BLaER1 treated with 17β-estradiol and CSF1 and Interleukin-3, amounts not matched to agents 10 nM and 100 nM (cell line): Measurements from ENCODE around the gene UBA1.

Experiments
- H3K27ac ChIP-seq, 11 experiments: shearing (Covaris generic); formaldehyde crosslinking; 2 replicates each; pipeline ENCODE4 v1.8.1; 2022
- H3K27me3 ChIP-seq, 11 experiments: shearing (Covaris generic); formaldehyde crosslinking; 2 replicates each; pipeline ENCODE4 v1.8.1; 2022
- H3K36me3 ChIP-seq, 11 experiments: shearing (Covaris generic); formaldehyde crosslinking; 2 replicates each; pipeline ENCODE4 v1.8.1; 2022
- H3K4me1 ChIP-seq, 10 experiments: shearing (Covaris generic); formaldehyde crosslinking; 2 replicates each; pipeline ENCODE4 v1.8.1; 2022
- H3K4me2 ChIP-seq, 11 experiments: shearing (Covaris generic); formaldehyde crosslinking; 2 replicates each; pipeline ENCODE4 v1.8.1; 2022
- H3K4me3 ChIP-seq, 10 experiments: shearing (Covaris generic); formaldehyde crosslinking; 2 replicates each; pipeline ENCODE4 v1.8.1; 2022
- H3K9ac ChIP-seq, 11 experiments: shearing (Covaris generic); formaldehyde crosslinking; 2 replicates each; pipeline ENCODE4 v1.8.1; 2022
- H3K9me3 ChIP-seq, 11 experiments: shearing (Covaris generic); formaldehyde crosslinking; replicated peaks in 1 of 11; 2 replicates each; pipeline ENCODE4 v1.8.1; 2022
- H4K20me1 ChIP-seq, 11 experiments: shearing (Covaris generic); formaldehyde crosslinking; 2 replicates each; pipeline ENCODE4 v1.8.1; 2022
- Cebpa-rat ChIP-seq, 11 experiments: shearing (Covaris generic); IDR thresholded peaks; 2 replicates each; pipeline ENCODE4 v1.8.1; 2022

The UBA1 gene

DNA sequence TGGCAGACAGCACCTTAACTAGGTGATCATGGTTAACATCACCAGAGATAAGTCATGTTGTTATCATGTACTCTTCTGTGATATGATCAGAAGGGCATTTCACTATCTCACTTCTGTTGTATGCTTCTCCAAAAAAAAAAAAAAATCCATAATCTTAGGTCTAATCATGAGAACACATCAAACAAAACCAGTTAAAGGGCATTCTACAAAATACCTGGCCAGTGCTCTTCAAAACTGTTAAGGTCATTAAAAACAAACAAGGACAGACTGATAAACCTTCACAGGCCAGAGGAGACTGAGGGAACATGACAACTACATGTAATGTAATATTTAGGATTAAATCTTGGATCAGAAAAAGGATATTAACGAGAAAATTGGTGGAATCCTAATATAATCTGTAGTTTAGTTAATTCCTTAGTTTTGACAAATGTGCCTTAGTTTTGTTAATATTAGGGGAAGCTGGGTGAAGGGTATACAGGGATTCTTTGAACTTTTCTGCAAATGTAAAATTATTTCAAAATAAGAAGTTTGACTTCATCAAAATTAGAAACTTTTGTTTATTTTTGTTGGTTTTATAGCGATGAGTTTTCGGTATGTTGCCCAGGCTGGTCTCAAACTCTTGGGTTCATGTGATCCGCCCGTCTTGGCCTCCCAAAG lies 30.6 kb upstream of the UBA1 start:
- Histone ChIP-seq H4K20me1 (peaks cover 9 to 70% (median 38%) of the 10 kb centered on the region in 11 experiments; a peak in 20 of 22 replicates), H3K9me3 (peaks cover 16 to 49% (median 27%) of the 10 kb centered on the region in 11 experiments), H3K4me2 (no peak overlapping the region), H3K4me1 (peaks cover 0 to 11% (median 3%) of the 10 kb centered on the region in 10 experiments; a peak in 6 of 20 replicates), H3K36me3 (peaks cover 13 to 65% (median 39%) of the 10 kb centered on the region in 11 experiments), H3K9ac (no peak overlapping the region), H3K4me3 (no peak overlapping the region), H3K27ac (no peak overlapping the region), H3K27me3 (peaks cover 0 to 24% (median 4%) of the 10 kb centered on the region in 11 experiments; a peak in 7 of 22 replicates)
- no peak for TF ChIP-seq Cebpa-rat (IDR thresholded peaks at IDR 0.05)

DNA sequence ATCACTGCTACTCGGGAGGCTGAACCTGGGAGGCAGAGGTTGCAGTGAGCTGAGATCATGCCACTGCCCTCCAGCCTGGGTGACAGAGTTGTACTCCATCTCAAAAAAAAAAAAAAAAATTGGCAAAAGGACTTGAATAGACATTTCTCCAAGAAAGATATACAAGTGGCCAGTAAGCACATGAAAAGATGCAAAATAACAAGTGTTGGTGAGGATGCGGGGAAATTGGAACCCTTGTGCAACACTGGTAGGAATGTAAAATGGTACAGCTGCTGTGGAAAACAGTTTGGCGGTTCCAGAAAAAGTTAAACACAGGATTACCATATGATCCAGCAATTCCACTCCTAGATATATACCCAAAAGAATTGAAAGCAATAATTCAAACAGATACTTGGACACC lies 29.2 kb upstream of the UBA1 start:
- Histone ChIP-seq H3K27me3 (peaks cover 0 to 36% (median 12%) of the 10 kb centered on the region in 11 experiments; a peak in 10 of 22 replicates), H3K9ac (no peak overlapping the region), H4K20me1 (peaks cover 17 to 70% (median 43%) of the 10 kb centered on the region in 11 experiments; a peak in 21 of 22 replicates), H3K4me3 (no peak overlapping the region), H3K27ac (no peak overlapping the region), H3K4me2 (no peak overlapping the region), H3K36me3 (peaks cover 15 to 63% (median 39%) of the 10 kb centered on the region in 11 experiments), H3K9me3 (peaks cover 7 to 35% (median 17%) of the 10 kb centered on the region in 11 experiments; a peak in 19 of 22 replicates), H3K4me1 (peaks cover 0 to 11% (median 3%) of the 10 kb centered on the region in 10 experiments; a peak in 6 of 20 replicates)
- TF ChIP-seq Cebpa-rat (IDR thresholded peaks at IDR 0.05), result no peak

DNA sequence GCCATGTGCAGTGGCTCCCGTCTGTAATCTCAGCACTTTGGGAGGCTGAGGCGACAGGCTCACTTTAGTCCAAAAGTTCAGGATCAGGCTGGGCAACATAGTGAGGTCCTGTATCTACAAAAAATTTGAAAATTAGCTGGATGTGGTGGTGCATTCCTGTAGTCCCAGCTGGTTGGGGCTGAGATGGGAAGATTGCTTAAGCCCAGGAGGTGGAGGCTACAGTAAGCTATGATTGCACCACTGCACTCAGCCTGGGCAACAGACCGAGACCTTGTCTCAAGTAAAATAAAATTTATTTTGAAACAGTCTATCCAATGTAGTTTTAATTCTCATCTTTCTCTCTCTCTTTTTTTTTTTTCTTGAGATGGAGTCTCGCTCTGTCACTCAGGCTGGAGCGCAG lies 27.5 kb upstream of the UBA1 start:
- Histone ChIP-seq H3K4me3 (no peak overlapping the region), H3K27me3 (peaks cover 4 to 40% (median 24%) of the 10 kb centered on the region in 11 experiments; a peak in 17 of 22 replicates), H3K4me1 (peaks cover 0 to 11% (median 3%) of the 10 kb centered on the region in 10 experiments; a peak in 6 of 20 replicates), H3K27ac (peak overlapping the region in 6 of 11 experiments; percentile 6 to 53 (median 42); a peak in 8 of 22 replicates), H3K9me3 (peaks cover 7 to 32% (median 17%) of the 10 kb centered on the region in 11 experiments; a peak in 19 of 22 replicates), H3K36me3 (peaks cover 32 to 73% (median 56%) of the 10 kb centered on the region in 11 experiments), H3K4me2 (peak overlapping the region in 5 of 11 experiments; percentile 7 to 28 (median 17); a peak in 5 of 22 replicates), H4K20me1 (peaks cover 34 to 70% (median 49%) of the 10 kb centered on the region in 11 experiments; a peak in 21 of 22 replicates), H3K9ac (peak overlapping the region in 1 of 11 experiments; percentile 0; a peak in 2 of 22 replicates)
- TF ChIP-seq Cebpa-rat (IDR thresholded peaks at IDR 0.05), result peak in 4 of 11 experiments; percentile 40 to 68 (median 52); a peak in 5 of 22 replicates

DNA sequence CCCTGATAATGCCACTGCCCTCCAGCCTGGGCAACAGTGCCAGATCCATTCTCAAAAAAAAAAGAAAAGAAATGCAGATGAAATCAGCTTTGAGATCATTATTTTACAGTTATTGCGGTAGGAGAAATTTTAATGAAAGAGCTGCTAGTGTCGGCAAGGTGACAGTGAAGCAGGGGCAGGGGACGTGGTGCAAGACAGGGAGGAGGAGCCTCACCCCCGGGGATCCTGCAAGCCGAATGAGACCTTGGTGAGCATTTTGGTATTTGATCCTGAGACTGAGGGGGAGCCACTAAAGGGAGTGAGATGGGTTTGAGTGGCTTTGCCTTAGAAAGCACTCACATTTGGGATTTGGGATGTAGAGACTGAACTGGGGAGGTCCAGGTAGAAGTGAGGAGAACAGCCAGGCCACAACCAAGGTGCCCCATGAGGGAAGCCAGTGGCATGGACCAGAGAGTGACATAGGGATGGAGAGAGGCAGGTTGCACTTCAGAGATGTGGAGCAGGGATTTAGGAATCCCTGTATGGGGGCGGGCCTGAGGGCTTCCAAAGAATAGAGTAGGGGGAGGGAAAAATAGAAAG lies 25.0 kb upstream of the UBA1 start:
- no peak overlapping the region for H3K4me3 ChIP-seq
- peaks cover 0 to 17% (median 11%) of the 10 kb centered on the region in 11 experiments; a peak in 17 of 22 replicates for H3K9me3 ChIP-seq
- H4K20me1 ChIP-seq, result peaks cover 44 to 74% (median 66%) of the 10 kb centered on the region in 11 experiments; a peak in 21 of 22 replicates
- TF ChIP-seq Cebpa-rat (IDR thresholded peaks at IDR 0.05), result no peak
- no peak overlapping the region for H3K4me2 ChIP-seq
- no peak overlapping the region for H3K9ac ChIP-seq
- peaks cover 0 to 11% (median 3%) of the 10 kb centered on the region in 10 experiments; a peak in 6 of 20 replicates for H3K4me1 ChIP-seq
- H3K36me3 ChIP-seq, result peaks cover 35 to 72% (median 57%) of the 10 kb centered on the region in 11 experiments
- H3K27me3 ChIP-seq, result peaks cover 21 to 59% (median 45%) of the 10 kb centered on the region in 11 experiments; a peak in 21 of 22 replicates
- no peak overlapping the region for H3K27ac ChIP-seq

DNA sequence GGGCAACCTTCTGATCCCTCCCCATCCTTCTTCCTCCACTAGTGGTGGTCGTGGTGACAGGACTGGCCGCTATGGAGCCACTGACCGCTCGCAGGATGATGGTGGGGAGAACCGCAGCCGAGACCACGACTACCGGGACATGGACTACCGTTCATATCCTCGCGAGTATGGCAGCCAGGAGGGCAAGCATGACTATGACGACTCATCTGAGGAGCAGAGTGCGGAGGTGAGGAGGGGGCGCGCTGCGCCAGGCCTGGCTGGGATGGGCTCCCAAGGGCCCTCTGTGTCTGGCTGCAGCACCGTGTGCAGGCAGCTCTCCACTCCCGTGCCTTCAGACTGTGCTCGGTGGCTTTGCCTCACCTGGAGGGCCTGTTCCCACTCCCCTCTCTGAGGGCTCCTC lies 24.4 kb upstream of the UBA1 start:
- Histone ChIP-seq H4K20me1 (peaks cover 44 to 78% (median 69%) of the 10 kb centered on the region in 11 experiments; a peak in 21 of 22 replicates), H3K9me3 (peaks cover 0 to 10% (median 6%) of the 10 kb centered on the region in 11 experiments; a peak in 17 of 22 replicates), H3K4me1 (peaks cover 0 to 11% (median 3%) of the 10 kb centered on the region in 10 experiments; a peak in 6 of 20 replicates), H3K4me3 (no peak overlapping the region), H3K9ac (no peak overlapping the region), H3K27ac (no peak overlapping the region), H3K27me3 (peaks cover 24 to 64% (median 48%) of the 10 kb centered on the region in 11 experiments; a peak in 21 of 22 replicates), H3K4me2 (no peak overlapping the region), H3K36me3 (peaks cover 39 to 67% (median 56%) of the 10 kb centered on the region in 11 experiments)
- no peak for TF ChIP-seq Cebpa-rat (IDR thresholded peaks at IDR 0.05)

DNA sequence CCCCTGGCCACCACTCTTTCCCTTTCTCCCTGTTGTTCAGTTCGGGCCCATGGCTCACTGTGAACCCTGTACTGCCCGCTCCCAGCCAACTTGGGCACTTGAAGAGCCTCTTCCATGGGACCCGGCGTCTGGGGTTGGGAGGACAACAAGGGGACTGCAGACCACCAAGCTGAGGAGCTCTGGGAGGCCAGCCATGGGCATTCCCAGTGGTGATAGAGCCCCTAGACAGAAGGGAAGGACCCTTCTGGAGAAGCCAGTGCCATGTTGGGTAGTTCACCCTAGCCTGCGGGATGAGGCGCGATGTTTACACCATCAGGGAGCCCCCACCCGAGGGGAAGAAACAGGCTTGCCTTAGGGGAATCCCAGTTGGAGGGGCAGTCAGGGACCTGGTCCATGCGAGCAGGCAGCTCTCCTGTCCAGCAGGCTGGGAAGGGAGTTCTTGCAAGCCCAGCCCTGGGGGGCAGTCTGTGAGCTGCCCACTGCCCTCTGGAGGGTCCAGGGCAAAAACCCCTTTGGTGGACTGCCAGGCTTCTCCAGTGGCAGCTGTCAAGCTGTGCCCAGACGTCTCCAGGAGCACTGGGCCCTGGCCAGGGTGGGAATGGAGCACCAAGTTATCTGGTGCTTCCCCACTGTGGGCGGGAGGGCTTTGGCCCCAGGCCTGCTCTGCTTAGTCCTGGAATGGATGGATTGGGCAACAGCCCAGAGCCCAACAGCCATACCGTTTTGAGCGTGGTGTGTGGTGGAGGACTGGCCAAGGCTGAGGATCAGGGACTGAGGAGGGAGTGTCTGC lies 23.7 kb upstream of the UBA1 start:
- Histone ChIP-seq H3K9me3 (peaks cover 0 to 4% (median 0%) of the 10 kb centered on the region in 11 experiments; a peak in 6 of 22 replicates), H3K4me3 (no peak overlapping the region), H3K27me3 (peaks cover 28 to 69% (median 54%) of the 10 kb centered on the region in 11 experiments; a peak in 21 of 22 replicates), H3K27ac (no peak overlapping the region), H3K4me2 (no peak overlapping the region), H3K4me1 (peaks cover 0 to 11% (median 3%) of the 10 kb centered on the region in 10 experiments; a peak in 6 of 20 replicates), H3K36me3 (peaks cover 44 to 68% (median 60%) of the 10 kb centered on the region in 11 experiments), H4K20me1 (peaks cover 44 to 85% (median 66%) of the 10 kb centered on the region in 11 experiments; a peak in 21 of 22 replicates), H3K9ac (no peak overlapping the region)
- no peak for TF ChIP-seq Cebpa-rat (IDR thresholded peaks at IDR 0.05)

DNA sequence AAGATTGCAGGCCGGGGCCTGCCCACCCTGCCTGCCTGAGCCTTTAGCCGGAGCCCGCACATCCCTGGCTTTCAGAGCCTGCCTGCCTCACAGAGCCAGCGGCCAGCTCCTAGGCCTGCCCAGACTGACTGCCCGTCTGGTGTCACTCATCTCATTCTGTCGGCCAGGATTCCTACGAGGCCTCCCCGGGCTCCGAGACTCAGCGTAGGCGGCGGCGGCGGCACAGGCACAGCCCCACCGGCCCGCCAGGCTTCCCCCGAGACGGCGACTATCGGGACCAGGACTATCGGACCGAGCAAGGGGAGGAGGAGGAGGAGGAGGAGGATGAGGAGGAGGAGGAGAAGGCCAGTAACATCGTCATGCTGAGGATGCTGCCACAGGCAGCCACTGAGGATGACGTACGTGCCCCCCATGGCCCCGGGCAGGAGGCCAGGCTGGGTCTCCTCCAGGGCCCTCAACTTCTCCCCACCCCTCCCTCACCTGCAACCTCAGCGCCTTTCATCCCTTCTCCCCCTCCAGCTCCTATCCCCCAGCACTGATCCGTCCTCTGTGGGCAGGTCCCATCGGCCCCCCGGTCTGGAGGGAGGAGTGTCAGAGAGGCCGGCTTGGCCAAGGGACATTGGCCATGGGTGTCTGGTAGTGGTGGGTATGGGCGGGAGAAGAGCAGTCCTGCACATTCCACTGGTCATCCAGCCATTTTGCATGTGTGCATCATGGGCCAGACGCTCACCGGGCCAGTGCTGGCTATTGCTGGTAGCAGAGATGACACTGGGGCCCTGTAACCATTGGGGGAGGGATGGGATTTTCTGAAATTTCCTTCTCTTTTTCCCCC lies 22.6 kb upstream of the UBA1 start:
- H3K36me3 ChIP-seq, result peaks cover 45 to 74% (median 67%) of the 10 kb centered on the region in 11 experiments

More for the DNA sequence above, 22.6 kb upstream of the UBA1 start:
- Histone ChIP-seq H3K27ac (no peak overlapping the region), H3K27me3 (peaks cover 28 to 80% (median 61%) of the 10 kb centered on the region in 11 experiments; a peak in 21 of 22 replicates), H3K9me3 (no peaks in the 10 kb centered on the region), H3K4me1 (peaks cover 0 to 4% (median under 1%) of the 10 kb centered on the region in 10 experiments; a peak in 6 of 20 replicates), H3K9ac (no peak overlapping the region), H3K4me2 (no peak overlapping the region), H4K20me1 (peaks cover 40 to 90% (median 64%) of the 10 kb centered on the region in 11 experiments; a peak in 21 of 22 replicates), H3K4me3 (no peak overlapping the region)
- no peak for TF ChIP-seq Cebpa-rat (IDR thresholded peaks at IDR 0.05)
